ENCODE data around the gene PAPOLA. TPM values are rescaled to one million over a fixed set of nuclear protein-coding genes. Genes with fewer than 3 reads are reported as not detected.

The PAPOLA gene
- total and polyA plus RNA-seq, 9 of the 15 experiments (the other 6 are each of a cell fraction or from before 2014, with no cell fraction given), result 51.1 to 199 (median 95.8) TPM

DNA sequence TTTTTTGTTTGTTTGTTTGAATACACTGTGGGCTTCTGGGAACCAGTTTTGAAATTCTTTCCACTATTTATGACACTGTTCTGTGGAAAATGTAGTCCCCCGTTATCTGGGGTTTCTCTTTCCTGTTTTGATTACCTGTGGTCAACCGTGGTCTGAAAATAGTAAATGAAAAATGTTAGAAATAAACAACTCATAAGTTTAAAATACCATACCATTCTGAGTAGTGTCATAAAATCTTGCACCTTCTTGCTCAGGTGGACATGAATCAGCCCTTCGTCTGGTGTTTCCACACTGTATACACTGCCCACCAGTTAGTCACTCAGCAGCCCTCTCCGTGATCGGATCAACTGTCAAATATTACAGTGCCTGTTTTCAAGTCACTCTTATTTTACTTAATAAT lies 5.1 kb upstream of the PAPOLA start:
- Histone ChIP-seq H3K9me1 (ENCODE audit: control insufficient read depth, insufficient read depth, low read length) (no peaks in the 10 kb centered on the region), H3K9ac (ENCODE audit: insufficient read depth in 1 of 2, low read depth in 2 of 2, low read length in 2 of 2) (no peak overlapping the region), H2AFZ (ENCODE audit: low read depth, low read length) (no peak overlapping the region), H4K20me1 (replicated peaks; ENCODE audit: control insufficient read depth, insufficient read depth, low read length) (no peaks in the 10 kb centered on the region), H3K79me2 (ENCODE audit: control insufficient read depth, insufficient read depth, low read length) (peaks cover 13% of the 10 kb centered on the region), H3K27ac (ENCODE audit: extremely low read depth, low read depth, low read length) (no peak overlapping the region), H3K4me3 (no peak overlapping the region), H3K27me3 (ENCODE audit: control insufficient read depth in 2 of 2, insufficient read depth in 2 of 2, low read length in 2 of 2) (no peaks in the 10 kb centered on the region; a peak in 1 of 5 replicates), H3K36me3 (ENCODE audit: control insufficient read depth, insufficient read depth, low read length) (no peaks in the 10 kb centered on the region), H3K4me1 (replicated peaks in 1 of 2; ENCODE audit: control insufficient read depth in 2 of 2, insufficient read depth in 2 of 2, low read length in 2 of 2) (peaks cover 5% of the 10 kb centered on the region in 2 experiments; a peak in 4 of 5 replicates), H3K4me2 (ENCODE audit: insufficient read depth, low read length) (no peak overlapping the region), H3K9me3 (replicated peaks; ENCODE audit: control insufficient read depth, insufficient read depth, low read depth, low read length) (no peaks in the 10 kb centered on the region)
- TF ChIP-seq MAFF (IDR thresholded peaks at IDR 0.05; ENCODE audit: low read length), result no peak
- TF ChIP-seq, protein P1, sequence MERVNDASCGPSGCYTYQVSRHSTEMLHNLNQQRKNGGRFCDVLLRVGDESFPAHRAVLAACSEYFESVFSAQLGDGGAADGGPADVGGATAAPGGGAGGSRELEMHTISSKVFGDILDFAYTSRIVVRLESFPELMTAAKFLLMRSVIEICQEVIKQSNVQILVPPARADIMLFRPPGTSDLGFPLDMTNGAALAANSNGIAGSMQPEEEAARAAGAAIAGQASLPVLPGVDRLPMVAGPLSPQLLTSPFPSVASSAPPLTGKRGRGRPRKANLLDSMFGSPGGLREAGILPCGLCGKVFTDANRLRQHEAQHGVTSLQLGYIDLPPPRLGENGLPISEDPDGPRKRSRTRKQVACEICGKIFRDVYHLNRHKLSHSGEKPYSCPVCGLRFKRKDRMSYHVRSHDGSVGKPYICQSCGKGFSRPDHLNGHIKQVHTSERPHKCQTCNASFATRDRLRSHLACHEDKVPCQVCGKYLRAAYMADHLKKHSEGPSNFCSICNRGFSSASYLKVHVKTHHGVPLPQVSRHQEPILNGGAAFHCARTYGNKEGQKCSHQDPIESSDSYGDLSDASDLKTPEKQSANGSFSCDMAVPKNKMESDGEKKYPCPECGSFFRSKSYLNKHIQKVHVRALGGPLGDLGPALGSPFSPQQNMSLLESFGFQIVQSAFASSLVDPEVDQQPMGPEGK (CRISPR knock-in tag; IDR thresholded peaks at IDR 0.05; ENCODE audit: borderline replicate concordance), result no peak
- TF ChIP-seq ZNF695 (CRISPR knock-in tag; IDR thresholded peaks at IDR 0.05), result no peak
- ATAC-seq (no peak), FAIRE-seq (no peak), DNase-seq (ENCODE audit: extremely low read depth in 1 of 4, low spot score in 3 of 4) (no peak)
- intact Hi-C loops (cut with micrococcal nuclease) (no loop called here), in situ Hi-C loops (cut with MboI) (no loop called here)
- ChIA-PET POLR2A (no interaction called here), CTCF (ENCODE audit: low intra/inter-chr PET ratio) (no interaction called here)
- BruUV-seq (replicated peaks), result no TSS peak
- WGBS (ENCODE audit: insufficient coverage, low coverage, missing lambda C conversion rate), result 15% methylated on average over 5 of the region's 5 CpGs

DNA sequence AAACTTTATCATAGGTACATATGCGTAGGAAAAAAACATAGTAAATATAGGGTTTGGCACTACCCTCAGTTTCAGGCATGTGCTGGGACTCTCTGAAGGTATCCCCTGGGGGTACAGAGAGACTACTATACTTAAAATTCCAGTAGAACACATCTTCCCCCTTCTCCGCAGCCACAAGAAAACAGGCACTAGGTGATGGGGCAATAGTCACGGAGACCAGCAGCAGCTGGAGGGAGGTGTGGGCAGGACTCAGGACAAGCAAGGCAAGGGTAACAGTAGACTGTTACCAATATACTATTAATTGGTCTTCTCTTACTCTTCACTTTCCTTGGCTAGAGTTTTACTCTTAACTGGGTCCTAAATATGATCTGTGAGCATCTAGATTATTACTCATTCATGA lies 4.6 kb upstream of the PAPOLA start:
- 65% methylated on average over 3 of the region's 3 CpGs for WGBS (ENCODE audit: insufficient coverage, low coverage, missing lambda C conversion rate)
- no TSS peak for BruUV-seq (replicated peaks)
- TF ChIP-seq, protein P2, sequence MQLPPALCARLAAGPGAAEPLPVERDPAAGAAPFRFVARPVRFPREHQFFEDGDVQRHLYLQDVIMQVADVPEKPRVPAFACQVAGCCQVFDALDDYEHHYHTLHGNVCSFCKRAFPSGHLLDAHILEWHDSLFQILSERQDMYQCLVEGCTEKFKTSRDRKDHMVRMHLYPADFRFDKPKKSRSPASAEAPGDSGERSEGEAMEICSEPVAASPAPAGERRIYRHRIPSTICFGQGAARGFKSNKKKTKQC (CRISPR knock-in tag; IDR thresholded peaks at IDR 0.05), result no peak
- no peak for TF ChIP-seq HIVEP1 (CRISPR knock-in tag; IDR thresholded peaks at IDR 0.05)

More for the DNA sequence above, 4.6 kb upstream of the PAPOLA start:
- CTCF ChIA-PET (ENCODE audit: low intra/inter-chr PET ratio), result no interaction called here
- H3K4me3 ChIP-seq, result no peak overlapping the region
- H3K9me3 ChIP-seq (replicated peaks; ENCODE audit: control insufficient read depth, insufficient read depth, low read depth, low read length), result no peaks in the 10 kb centered on the region
- H4K20me1 ChIP-seq (replicated peaks; ENCODE audit: control insufficient read depth, insufficient read depth, low read length), result no peaks in the 10 kb centered on the region
- peak overlapping the region; percentile 69; the same call in 1 of the 2 replicates for H2AFZ ChIP-seq (ENCODE audit: low read depth, low read length)
- H3K27ac ChIP-seq (ENCODE audit: extremely low read depth, low read depth, low read length), result no peak overlapping the region
- H3K9ac ChIP-seq (ENCODE audit: insufficient read depth in 1 of 2, low read depth in 2 of 2, low read length in 2 of 2), result no peak overlapping the region
- intact Hi-C loops (cut with micrococcal nuclease) (no loop called here), in situ Hi-C loops (cut with MboI) (no loop called here)
- DNase-seq (ENCODE audit: extremely low read depth in 1 of 4, low spot score in 3 of 4), result no peak
- no peak for FAIRE-seq
- POLR2A ChIA-PET, result no interaction called here
- peaks cover 5% of the 10 kb centered on the region in 2 experiments; a peak in 4 of 5 replicates for H3K4me1 ChIP-seq (replicated peaks in 1 of 2; ENCODE audit: control insufficient read depth in 2 of 2, insufficient read depth in 2 of 2, low read length in 2 of 2)
- H3K79me2 ChIP-seq (ENCODE audit: control insufficient read depth, insufficient read depth, low read length), result peaks cover 18% of the 10 kb centered on the region
- no peaks in the 10 kb centered on the region for H3K9me1 ChIP-seq (ENCODE audit: control insufficient read depth, insufficient read depth, low read length)
- H3K27me3 ChIP-seq (ENCODE audit: control insufficient read depth in 2 of 2, insufficient read depth in 2 of 2, low read length in 2 of 2), result no peaks in the 10 kb centered on the region
- no peak for ATAC-seq
- H3K36me3 ChIP-seq (ENCODE audit: control insufficient read depth, insufficient read depth, low read length), result no peaks in the 10 kb centered on the region
- H3K4me2 ChIP-seq (ENCODE audit: insufficient read depth, low read length), result peak overlapping the region; percentile 43; the same call in 1 of the 2 replicates

All from K562 (cell line).